ENCODE data around the gene RAB29. TPM values are rescaled to one million over a fixed set of nuclear protein-coding genes. Genes with fewer than 3 reads are reported as not detected.

RAB29 gene
- total and polyA plus RNA-seq, 9 of the 15 experiments (the other 6 are each of a cell fraction or from before 2014, with no cell fraction given) = 6.3 to 17.6 (median 8.0) TPM

GRCh38 chr1:205741681-205742080 is 33.6 kb downstream of the RAB29 start (continued):
- TF ChIP-seq PKNOX1 (IDR thresholded peaks at IDR 0.05) = peak; percentile 42
- TF ChIP-seq MEIS2 (IDR thresholded peaks at IDR 0.05; ENCODE audit: partially characterized antibody) = peak; percentile 68
- no peak for TF ChIP-seq POLR3G (IDR thresholded peaks at IDR 0.05; ENCODE audit: extremely low read depth, insufficient read length, insufficient replicate concordance)
- no peak for TF ChIP-seq SFPQ (IDR thresholded peaks at IDR 0.05; ENCODE audit: low read depth, low read length)
- TF ChIP-seq CREB3L1 (IDR thresholded peaks at IDR 0.05; ENCODE audit: borderline replicate concordance, low read depth) = no peak
- TF ChIP-seq KHSRP (IDR thresholded peaks at IDR 0.05) = no peak
- TF ChIP-seq THRAP3 (IDR thresholded peaks at IDR 0.05; ENCODE audit: borderline replicate concordance) = no peak
- TF ChIP-seq ZNF239 (CRISPR knock-in tag; IDR thresholded peaks at IDR 0.05) = no peak
- no peak for TF ChIP-seq ZFPM2 (CRISPR knock-in tag; IDR thresholded peaks at IDR 0.05)

All from K562 (cell line).